GM12873 (cell line): ENCODE measurements around the gene FBXO33.

Experiments used
- CTCF ChIP-seq: IDR thresholded peaks from 2 replicates; pipeline ENCODE4 v1.5.1; 2012; ENCODE audit warnings: low read depth, mild to moderate bottlenecking, moderate library complexity, low read length, control low read depth; ENCODE audit not compliant: insufficient read depth; ENCODE audit errors: missing control alignments

The FBXO33 gene

DNA sequence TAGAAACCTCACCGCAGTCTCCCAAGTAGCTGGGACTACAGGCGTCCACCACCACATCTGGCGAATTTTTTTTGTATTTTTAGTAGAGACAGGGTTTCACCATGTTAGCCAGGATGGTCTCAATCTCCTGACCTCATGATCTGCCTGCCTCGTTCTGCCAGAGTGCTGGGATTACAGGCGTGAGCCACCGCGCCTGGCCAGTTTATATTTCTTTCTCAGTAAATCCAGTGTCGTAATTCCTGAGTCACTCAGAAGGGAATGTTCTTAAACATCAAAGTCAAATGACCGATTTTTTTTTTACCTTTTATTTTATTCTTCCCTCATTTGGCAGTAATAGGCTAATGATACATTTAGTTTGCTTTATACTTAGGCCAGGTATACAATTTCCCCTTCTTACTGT lies 80.5 kb downstream of the FBXO33 start:
- TF ChIP-seq CTCF = no peak

DNA sequence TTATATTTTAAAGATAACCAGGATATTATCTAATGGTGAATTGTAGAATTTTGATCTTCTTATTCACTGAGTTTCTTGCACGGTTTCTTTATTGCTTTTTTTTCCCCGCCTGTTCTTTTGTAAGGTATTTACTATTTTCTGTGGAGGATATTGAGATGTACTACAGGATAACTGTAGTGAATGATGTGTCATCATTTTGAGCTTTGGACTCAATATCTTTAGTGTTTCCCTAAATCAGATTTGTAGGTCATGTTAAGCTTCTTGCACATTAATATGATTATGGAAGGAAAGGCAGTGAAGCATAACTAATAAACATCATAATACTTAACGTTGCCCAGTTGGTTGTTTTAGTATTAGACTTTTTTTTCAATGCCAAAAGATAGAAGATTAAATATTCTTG lies 81.4 kb downstream of the FBXO33 start:
- TF ChIP-seq CTCF = no peak
